Measurements from ENCODE around the gene SLC12A7. TPM values are rescaled to one million over a fixed set of nuclear protein-coding genes. Genes with fewer than 3 reads are reported as not detected.

SLC12A7 gene
- total and polyA plus RNA-seq, 2 of the 13 experiments (the other 11 are each of a cell fraction or from before 2014, with no cell fraction given), result 14.0 to 18.5 TPM

GRCh38 chr5:1107167-1108022 lies 4.5 kb downstream of the SLC12A7 start (continued):
- TF ChIP-seq ZNF660 (CRISPR knock-in tag; IDR thresholded peaks at IDR 0.05; ENCODE audit: borderline replicate concordance, low read depth), result no peak; the same call in 1 of the 2 replicates
- 0 out of 2 replicates have a peak, but pooled peaks have one; percentile 36 for TF ChIP-seq TSC22D2 (CRISPR knock-in tag; IDR thresholded peaks at IDR 0.05; ENCODE audit: borderline replicate concordance)
- peak; percentile 39; the same call in 1 of the 2 replicates for TF ChIP-seq ZNF451 (CRISPR knock-in tag; IDR thresholded peaks at IDR 0.05)
- TF ChIP-seq ZFP37 (CRISPR knock-in tag; IDR thresholded peaks at IDR 0.05; ENCODE audit: borderline replicate concordance), result peak; percentile 83; the same call in 1 of the 2 replicates
- TF ChIP-seq SALL2 (CRISPR knock-in tag; IDR thresholded peaks at IDR 0.05), result peak; percentile 55; the same call in 1 of the 2 replicates
- TF ChIP-seq ZNF619 (CRISPR knock-in tag; IDR thresholded peaks at IDR 0.05), result no peak
- TF ChIP-seq ZBTB44 (CRISPR knock-in tag; IDR thresholded peaks at IDR 0.05), result no peak
- no peak for TF ChIP-seq ZNF549 (CRISPR knock-in tag; IDR thresholded peaks at IDR 0.05)
- peak; percentile 78; the same call in 1 of the 2 replicates for TF ChIP-seq THRA (CRISPR knock-in tag; IDR thresholded peaks at IDR 0.05; ENCODE audit: borderline replicate concordance)
- 0 out of 2 replicates have a peak, but pooled peaks have one; percentile 32 for TF ChIP-seq FIP1L1 (IDR thresholded peaks at IDR 0.05; ENCODE audit: borderline replicate concordance, insufficient read depth, low read depth, low read length)
- TF ChIP-seq U2AF1 (optimal IDR thresholded peaks at IDR 0.05; ENCODE audit: low read depth, low read length), result no peak
- no peak for TF ChIP-seq ZNF572 (CRISPR knock-in tag; IDR thresholded peaks at IDR 0.05)
- no peak for TF ChIP-seq PCBP2 (optimal IDR thresholded peaks at IDR 0.05; ENCODE audit: low read depth, low read length, poor library complexity, severe bottlenecking)
- TF ChIP-seq MXD1 (CRISPR knock-in tag; IDR thresholded peaks at IDR 0.05), result no peak; the same call in 1 of the 2 replicates
- TF ChIP-seq ZNF607 (CRISPR knock-in tag; IDR thresholded peaks at IDR 0.05; ENCODE audit: borderline replicate concordance), result peak; percentile 88
- TF ChIP-seq ZNF772 (CRISPR knock-in tag; IDR thresholded peaks at IDR 0.05), result peak; percentile 39; the same call in 1 of the 2 replicates
- TF ChIP-seq WIZ (CRISPR knock-in tag; IDR thresholded peaks at IDR 0.05), result 0 out of 2 replicates have a peak, but pooled peaks have one; percentile 34
- peak; percentile 85 for TF ChIP-seq ZNF564 (CRISPR knock-in tag; IDR thresholded peaks at IDR 0.05)
- TF ChIP-seq BORCS8-MEF2B (CRISPR knock-in tag; IDR thresholded peaks at IDR 0.05), result peak; percentile 88; the same call in 1 of the 2 replicates
- TF ChIP-seq TRAFD1 (CRISPR knock-in tag; IDR thresholded peaks at IDR 0.05; ENCODE audit: borderline replicate concordance), result 0 out of 2 replicates have a peak, but pooled peaks have one; percentile 13
- TF ChIP-seq PHF5A (CRISPR knock-in tag; IDR thresholded peaks at IDR 0.05; ENCODE audit: low read depth, unreplicated experiment), result no peak
- no peak for TF ChIP-seq ONECUT2 (CRISPR knock-in tag; IDR thresholded peaks at IDR 0.05)
- peak; percentile 84; the same call in 1 of the 2 replicates for TF ChIP-seq TOPORS (CRISPR knock-in tag; IDR thresholded peaks at IDR 0.05)
- no peak for TF ChIP-seq STAT5B (CRISPR knock-in tag; IDR thresholded peaks at IDR 0.05)
